ENCODE results near the gene L3MBTL4. TPM values are rescaled to one million over a fixed set of nuclear protein-coding genes. Genes with fewer than 3 reads are reported as not detected.

Gene L3MBTL4
- total RNA-seq, 4 donors from 2014 or later: 0.40 to 3.8 (median 0.76) TPM

DNA sequence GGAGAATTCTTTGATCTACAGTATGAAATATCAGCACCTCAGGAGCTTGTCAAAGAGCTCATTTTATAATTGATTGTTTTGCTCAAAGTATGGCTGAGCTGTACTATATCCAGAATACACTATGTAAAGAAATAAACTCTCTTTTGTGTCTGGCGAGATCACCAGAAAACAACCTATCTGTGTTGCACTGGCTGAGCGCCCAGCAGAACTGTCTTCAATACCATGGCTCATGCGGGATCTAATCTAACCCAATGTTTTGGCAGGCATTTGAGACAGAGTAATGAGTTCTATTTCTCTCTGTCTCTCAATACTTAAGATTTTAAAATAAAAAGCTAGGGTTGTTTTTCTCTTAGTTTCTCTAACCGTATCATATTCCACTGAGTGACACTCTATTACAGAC is 192.4 kb downstream of the L3MBTL4 start:
- Histone ChIP-seq H3K36me3 (no peaks in the 10 kb centered on the region), H3K4me1 (no peaks in the 10 kb centered on the region), H3K9me3 (no peaks in the 10 kb centered on the region), H3K27ac (no peak overlapping the region), H3K4me3 (no peak overlapping the region), H3K27me3 (no peaks in the 10 kb centered on the region)
- TF ChIP-seq, protein P1, sequence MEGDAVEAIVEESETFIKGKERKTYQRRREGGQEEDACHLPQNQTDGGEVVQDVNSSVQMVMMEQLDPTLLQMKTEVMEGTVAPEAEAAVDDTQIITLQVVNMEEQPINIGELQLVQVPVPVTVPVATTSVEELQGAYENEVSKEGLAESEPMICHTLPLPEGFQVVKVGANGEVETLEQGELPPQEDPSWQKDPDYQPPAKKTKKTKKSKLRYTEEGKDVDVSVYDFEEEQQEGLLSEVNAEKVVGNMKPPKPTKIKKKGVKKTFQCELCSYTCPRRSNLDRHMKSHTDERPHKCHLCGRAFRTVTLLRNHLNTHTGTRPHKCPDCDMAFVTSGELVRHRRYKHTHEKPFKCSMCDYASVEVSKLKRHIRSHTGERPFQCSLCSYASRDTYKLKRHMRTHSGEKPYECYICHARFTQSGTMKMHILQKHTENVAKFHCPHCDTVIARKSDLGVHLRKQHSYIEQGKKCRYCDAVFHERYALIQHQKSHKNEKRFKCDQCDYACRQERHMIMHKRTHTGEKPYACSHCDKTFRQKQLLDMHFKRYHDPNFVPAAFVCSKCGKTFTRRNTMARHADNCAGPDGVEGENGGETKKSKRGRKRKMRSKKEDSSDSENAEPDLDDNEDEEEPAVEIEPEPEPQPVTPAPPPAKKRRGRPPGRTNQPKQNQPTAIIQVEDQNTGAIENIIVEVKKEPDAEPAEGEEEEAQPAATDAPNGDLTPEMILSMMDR (IDR thresholded peaks at IDR 0.05 in 4 of 5, conservative IDR thresholded peaks at IDR 0.05 in 1 of 5): no peak
- TF ChIP-seq POLR2A (IDR thresholded peaks at IDR 0.05): no peak
- intact Hi-C loops (cut with DNase I; ENCODE audit: low total_unique reads): no loop called here
- in situ Hi-C loops (cut with MboI; ENCODE audit: low sequenced_read_pairs in 4 of 4): no loop called here
- DNase-seq: no peak
- no peak for ATAC-seq

DNA sequence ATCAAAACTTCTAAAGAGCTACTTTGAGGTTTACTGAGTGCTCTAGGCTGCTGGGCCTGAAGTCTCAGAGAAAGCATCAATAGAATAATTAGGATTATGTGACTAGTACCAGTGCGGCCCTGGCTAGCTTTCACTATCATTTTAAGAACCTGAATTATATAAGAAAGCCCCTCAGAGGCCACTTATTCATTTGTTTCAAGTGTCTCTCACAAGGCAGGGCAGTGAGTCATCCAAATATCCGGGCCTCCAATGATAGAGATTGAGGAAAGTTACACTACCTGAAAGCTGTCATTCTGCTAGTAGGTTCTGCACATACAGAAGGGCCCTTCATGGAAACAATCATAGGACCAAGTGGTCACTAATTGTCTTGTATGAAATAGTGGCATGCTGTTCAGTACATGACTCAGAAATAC is 193.1 kb downstream of the L3MBTL4 start:
- intact Hi-C loops (cut with DNase I; ENCODE audit: low total_unique reads): no loop called here
- no peak for TF ChIP-seq POLR2A (IDR thresholded peaks at IDR 0.05)
- TF ChIP-seq, protein P1 (IDR thresholded peaks at IDR 0.05 in 4 of 5, conservative IDR thresholded peaks at IDR 0.05 in 1 of 5): no peak
- DNase-seq: no peak

DNA sequence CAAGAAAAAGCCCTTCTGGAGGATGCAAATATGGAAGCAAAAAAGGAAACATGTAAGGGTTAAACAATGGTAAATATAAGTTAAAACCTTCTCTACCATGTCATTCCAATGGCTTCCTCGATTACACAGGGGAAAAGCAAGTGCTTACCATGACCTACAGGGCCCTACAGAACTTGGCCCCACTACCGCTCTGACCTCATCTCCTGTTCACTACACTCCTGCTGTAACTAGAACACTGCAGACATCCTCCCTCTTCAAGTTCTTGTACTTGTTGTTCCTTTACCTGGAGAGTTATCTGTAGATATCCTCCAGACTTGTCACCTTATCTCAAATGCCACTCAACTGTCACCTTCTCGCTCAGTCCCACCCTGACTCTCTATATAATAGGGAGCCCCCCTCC is 194.6 kb downstream of the L3MBTL4 start:
- in situ Hi-C loops (cut with MboI; ENCODE audit: low sequenced_read_pairs in 4 of 4): no loop called here
- intact Hi-C loops (cut with DNase I; ENCODE audit: low total_unique reads): no loop called here
- no peaks in the 10 kb centered on the region for H3K27me3 ChIP-seq
- no peak for TF ChIP-seq POLR2A (IDR thresholded peaks at IDR 0.05)
- H3K36me3 ChIP-seq: no peaks in the 10 kb centered on the region
- no peaks in the 10 kb centered on the region for H3K4me1 ChIP-seq
- no peak overlapping the region for H3K27ac ChIP-seq
- H3K9me3 ChIP-seq: no peaks in the 10 kb centered on the region
- DNase-seq (no peak), ATAC-seq (no peak)
- no peak overlapping the region for H3K4me3 ChIP-seq

More for the DNA sequence above, 193.1 kb downstream of the L3MBTL4 start:
- Histone ChIP-seq H3K27ac (no peak overlapping the region), H3K9me3 (no peaks in the 10 kb centered on the region), H3K4me1 (no peaks in the 10 kb centered on the region), H3K27me3 (no peaks in the 10 kb centered on the region), H3K4me3 (no peak overlapping the region), H3K36me3 (no peaks in the 10 kb centered on the region)
- in situ Hi-C loops (cut with MboI; ENCODE audit: low sequenced_read_pairs in 4 of 4): no loop called here
- ATAC-seq: no peak

DNA sequence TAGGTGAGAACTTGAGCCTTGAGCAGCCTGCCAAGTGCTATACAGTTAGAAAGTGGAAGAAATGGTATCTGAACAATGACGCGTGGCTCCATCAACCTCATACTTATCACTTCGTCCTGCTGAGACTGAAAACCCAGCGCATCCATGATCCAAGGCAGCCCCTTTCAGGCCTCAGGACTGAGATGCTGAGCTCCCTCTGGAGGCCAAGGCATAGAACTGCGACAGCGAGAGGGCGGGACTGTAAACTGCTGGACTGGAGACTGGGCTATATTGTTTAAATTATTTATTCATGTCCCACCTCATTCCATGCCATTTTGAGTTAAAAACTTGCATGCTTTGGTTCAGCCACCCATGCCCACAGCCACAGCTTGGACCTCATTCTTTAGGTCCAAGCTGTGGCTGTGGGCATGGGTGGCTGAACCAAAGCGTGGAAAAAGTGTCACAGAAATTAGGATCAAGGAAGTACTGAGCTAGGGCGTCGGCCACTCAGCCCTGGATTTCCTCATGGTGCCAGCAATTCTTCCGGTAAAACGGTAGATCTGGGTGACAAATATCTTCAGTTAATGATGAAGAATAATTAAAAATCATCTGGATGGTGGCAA is 195.5 kb downstream of the L3MBTL4 start:
- in situ Hi-C loops (cut with MboI; ENCODE audit: low sequenced_read_pairs in 4 of 4) (no loop called here), intact Hi-C loops (cut with DNase I; ENCODE audit: low total_unique reads) (no loop called here)
- ATAC-seq: no peak

DNA sequence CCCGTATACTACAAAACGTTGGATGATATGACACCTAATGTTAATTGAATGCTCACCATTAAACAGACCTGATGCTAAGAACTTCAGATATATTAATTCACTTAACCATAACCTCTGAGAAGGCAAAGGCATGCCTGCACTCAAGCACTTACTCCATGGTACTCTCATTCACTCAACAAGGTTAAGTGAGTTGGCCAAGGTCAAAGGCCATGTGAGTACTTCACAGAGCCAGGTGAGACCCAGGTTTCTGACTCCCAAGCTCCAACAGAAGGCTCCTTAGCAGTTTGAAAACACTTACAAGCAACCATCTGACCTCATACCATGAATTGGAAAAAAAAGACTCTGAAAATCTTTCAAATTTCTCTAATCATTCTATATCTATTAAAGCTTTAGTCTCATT is 198.8 kb downstream of the L3MBTL4 start:
- Histone ChIP-seq H3K36me3 (no peaks in the 10 kb centered on the region), H3K9me3 (no peaks in the 10 kb centered on the region), H3K4me1 (no peaks in the 10 kb centered on the region), H3K27me3 (no peaks in the 10 kb centered on the region), H3K4me3 (no peak overlapping the region), H3K27ac (no peak overlapping the region)
- ATAC-seq (no peak), DNase-seq (no peak)
- TF ChIP-seq, protein P1 (IDR thresholded peaks at IDR 0.05 in 4 of 5, conservative IDR thresholded peaks at IDR 0.05 in 1 of 5): no peak
- TF ChIP-seq POLR2A (IDR thresholded peaks at IDR 0.05): no peak
- in situ Hi-C loops (cut with MboI; ENCODE audit: low sequenced_read_pairs in 4 of 4) (no loop called here), intact Hi-C loops (cut with DNase I; ENCODE audit: low total_unique reads) (no loop called here)

More for the DNA sequence above, 195.5 kb downstream of the L3MBTL4 start:
- H3K4me3 ChIP-seq: no peak overlapping the region
- DNase-seq: no peak
- H3K36me3 ChIP-seq: no peaks in the 10 kb centered on the region
- no peak overlapping the region for H3K27ac ChIP-seq
- no peaks in the 10 kb centered on the region for H3K9me3 ChIP-seq
- TF ChIP-seq POLR2A (IDR thresholded peaks at IDR 0.05): no peak
- TF ChIP-seq, protein P1 (IDR thresholded peaks at IDR 0.05 in 4 of 5, conservative IDR thresholded peaks at IDR 0.05 in 1 of 5): peak in 1 of 5 experiments; percentile 27
- no peaks in the 10 kb centered on the region for H3K27me3 ChIP-seq
- no peaks in the 10 kb centered on the region for H3K4me1 ChIP-seq

Measured in gastrocnemius medialis (tissue), 4 donors.